ENCODE measurements around the gene CAMTA2.

DNA sequence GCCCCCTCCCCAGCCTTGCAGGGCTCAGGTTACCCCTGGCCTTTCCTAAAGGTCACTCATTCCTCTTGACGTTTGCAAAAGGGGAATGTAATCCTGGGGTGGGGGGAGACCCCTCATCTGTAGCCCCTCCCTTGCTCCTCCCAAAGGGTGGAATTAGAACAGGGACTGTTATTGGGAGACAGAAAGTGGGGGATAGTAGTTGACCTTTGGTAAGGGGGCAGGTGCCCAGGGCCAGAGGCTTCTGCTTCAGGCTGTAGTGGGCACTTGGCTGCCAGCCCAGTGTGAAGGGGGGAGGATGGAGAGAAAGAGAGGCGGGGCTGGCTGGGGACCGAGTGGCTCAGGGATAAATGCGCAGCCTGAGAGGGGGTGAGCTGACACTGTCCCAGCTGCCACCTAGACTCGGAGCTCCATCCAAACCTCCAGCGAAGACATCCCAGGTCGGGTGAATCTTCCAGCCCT, 36.7 kb downstream of the CAMTA2 start, which contains the start of gene ENO3:
- no peak for TF ChIP-seq POLR2AphosphoS5 (IDR thresholded peaks at IDR 0.05; ENCODE audit: low read depth)
- TF ChIP-seq, protein P1, sequence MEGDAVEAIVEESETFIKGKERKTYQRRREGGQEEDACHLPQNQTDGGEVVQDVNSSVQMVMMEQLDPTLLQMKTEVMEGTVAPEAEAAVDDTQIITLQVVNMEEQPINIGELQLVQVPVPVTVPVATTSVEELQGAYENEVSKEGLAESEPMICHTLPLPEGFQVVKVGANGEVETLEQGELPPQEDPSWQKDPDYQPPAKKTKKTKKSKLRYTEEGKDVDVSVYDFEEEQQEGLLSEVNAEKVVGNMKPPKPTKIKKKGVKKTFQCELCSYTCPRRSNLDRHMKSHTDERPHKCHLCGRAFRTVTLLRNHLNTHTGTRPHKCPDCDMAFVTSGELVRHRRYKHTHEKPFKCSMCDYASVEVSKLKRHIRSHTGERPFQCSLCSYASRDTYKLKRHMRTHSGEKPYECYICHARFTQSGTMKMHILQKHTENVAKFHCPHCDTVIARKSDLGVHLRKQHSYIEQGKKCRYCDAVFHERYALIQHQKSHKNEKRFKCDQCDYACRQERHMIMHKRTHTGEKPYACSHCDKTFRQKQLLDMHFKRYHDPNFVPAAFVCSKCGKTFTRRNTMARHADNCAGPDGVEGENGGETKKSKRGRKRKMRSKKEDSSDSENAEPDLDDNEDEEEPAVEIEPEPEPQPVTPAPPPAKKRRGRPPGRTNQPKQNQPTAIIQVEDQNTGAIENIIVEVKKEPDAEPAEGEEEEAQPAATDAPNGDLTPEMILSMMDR (IDR thresholded peaks at IDR 0.05; ENCODE audit: insufficient read depth, low read length): no peak

All from HL-60 (cell line).